ENCODE measurements around the gene RASA1. TPM values are rescaled to one million over a fixed set of nuclear protein-coding genes. Genes with fewer than 3 reads are reported as not detected.

Gene RASA1
- total RNA-seq, 1 experiment from 2014 or later, result 23.0 TPM

- TF ChIP-seq CTCF (IDR thresholded peaks at IDR 0.05; ENCODE audit: insufficient read depth in 1 of 2, low read depth in 1 of 2, low read length in 1 of 2, severe bottlenecking in 1 of 2, unreplicated experiment in 1 of 2), result no peak
- Mint-ChIP-seq H3K27me3 (ENCODE audit: insufficient read depth, unreplicated experiment) (no peaks in the 10 kb centered on the region), H3K4me1 (ENCODE audit: low read depth, unreplicated experiment) (peaks cover 7% of the 10 kb centered on the region), H3K9me3 (ENCODE audit: unreplicated experiment) (no peaks in the 10 kb centered on the region), H3K4me3 (ENCODE audit: unreplicated experiment) (no peak overlapping the region), H3K27ac (ENCODE audit: unreplicated experiment) (no peak overlapping the region), H3K36me3 (ENCODE audit: insufficient read depth, unreplicated experiment) (peaks cover 18% of the 10 kb centered on the region)
- intact Hi-C loops (cut with micrococcal nuclease; ENCODE audit: unreplicated experiment), result no loop called here
- no peak overlapping the region for H3K4me3 ChIP-seq (ENCODE audit: low read depth, low read length)
- H3K27me3 ChIP-seq (replicated peaks; ENCODE audit: control insufficient read depth, insufficient read depth, low read length), result no peaks in the 10 kb centered on the region
- no peaks in the 10 kb centered on the region; the same call in 1 of the 2 replicates for H3K36me3 ChIP-seq (ENCODE audit: control insufficient read depth, insufficient read depth, low read length)
- no peaks in the 10 kb centered on the region for H3K4me1 ChIP-seq
- DNase-seq, result no peak
- H3K9me3 ChIP-seq, result no peaks in the 10 kb centered on the region
- no TSS peak for BruUV-seq (replicated peaks)
- CTCF ChIA-PET, result no interaction called here
- POLR2A ChIA-PET, result no interaction called here
Measured at GRCh38 chr5:87276655-87277054, 9.0 kb downstream of the RASA1 start.

- no peak overlapping the region for H3K27ac Mint-ChIP-seq (ENCODE audit: unreplicated experiment)
- POLR2A ChIA-PET, result no interaction called here
Measured at GRCh38 chr5:87277279-87277835, 9.7 kb downstream of the RASA1 start.

GRCh38 chr5:87278590-87279100 lies 11.0 kb downstream of the RASA1 start:
- POLR2A ChIA-PET, result no interaction called here

More at GRCh38 chr5:87277279-87277835, 9.7 kb downstream of the RASA1 start:
- TF ChIP-seq CTCF (IDR thresholded peaks at IDR 0.05; ENCODE audit: insufficient read depth in 1 of 2, low read depth in 1 of 2, low read length in 1 of 2, severe bottlenecking in 1 of 2, unreplicated experiment in 1 of 2), result no peak
- H3K27me3 ChIP-seq (replicated peaks; ENCODE audit: control insufficient read depth, insufficient read depth, low read length), result no peaks in the 10 kb centered on the region
- no peaks in the 10 kb centered on the region for H3K27me3 Mint-ChIP-seq (ENCODE audit: insufficient read depth, unreplicated experiment)
- intact Hi-C loops (cut with micrococcal nuclease; ENCODE audit: unreplicated experiment), result no loop called here
- no TSS peak for BruUV-seq (replicated peaks)
- H3K4me1 ChIP-seq, result no peaks in the 10 kb centered on the region
- H3K9me3 ChIP-seq, result no peaks in the 10 kb centered on the region
- peaks cover 10% of the 10 kb centered on the region for H3K4me1 Mint-ChIP-seq (ENCODE audit: low read depth, unreplicated experiment)
- H3K36me3 ChIP-seq (ENCODE audit: control insufficient read depth, insufficient read depth, low read length), result no peaks in the 10 kb centered on the region; the same call in 1 of the 2 replicates
- no peak for DNase-seq
- CTCF ChIA-PET, result no interaction called here
- no peaks in the 10 kb centered on the region for H3K9me3 Mint-ChIP-seq (ENCODE audit: unreplicated experiment)
- H3K4me3 ChIP-seq (ENCODE audit: low read depth, low read length), result no peak overlapping the region
- peaks cover 19% of the 10 kb centered on the region for H3K36me3 Mint-ChIP-seq (ENCODE audit: insufficient read depth, unreplicated experiment)
- no peak overlapping the region for H3K4me3 Mint-ChIP-seq (ENCODE audit: unreplicated experiment)

More at GRCh38 chr5:87278590-87279100, 11.0 kb downstream of the RASA1 start:
- no TSS peak for BruUV-seq (replicated peaks)
- Histone ChIP-seq H3K27me3 (replicated peaks; ENCODE audit: control insufficient read depth, insufficient read depth, low read length) (no peaks in the 10 kb centered on the region), H3K4me3 (ENCODE audit: low read depth, low read length) (no peak overlapping the region), H3K4me1 (no peaks in the 10 kb centered on the region), H3K9me3 (no peaks in the 10 kb centered on the region), H3K36me3 (ENCODE audit: control insufficient read depth, insufficient read depth, low read length) (no peaks in the 10 kb centered on the region; the same call in 1 of the 2 replicates)
- intact Hi-C loops (cut with micrococcal nuclease; ENCODE audit: unreplicated experiment), result no loop called here
- Mint-ChIP-seq H3K27me3 (ENCODE audit: insufficient read depth, unreplicated experiment) (no peaks in the 10 kb centered on the region), H3K27ac (ENCODE audit: unreplicated experiment) (no peak overlapping the region), H3K4me1 (ENCODE audit: low read depth, unreplicated experiment) (peaks cover 14% of the 10 kb centered on the region), H3K4me3 (ENCODE audit: unreplicated experiment) (no peak overlapping the region), H3K36me3 (ENCODE audit: insufficient read depth, unreplicated experiment) (peaks cover 21% of the 10 kb centered on the region), H3K9me3 (ENCODE audit: unreplicated experiment) (no peaks in the 10 kb centered on the region)
- CTCF ChIA-PET, result no interaction called here
- DNase-seq, result no peak
- TF ChIP-seq CTCF (IDR thresholded peaks at IDR 0.05; ENCODE audit: insufficient read depth in 1 of 2, low read depth in 1 of 2, low read length in 1 of 2, severe bottlenecking in 1 of 2, unreplicated experiment in 1 of 2), result no peak

Measured in Caco-2 (cell line).